GM18502 (cell line): ENCODE results near the gene MIDN.
A peak's percentile ranks its signal among the peaks of the same experiment; 100 is the strongest.
"Not testable (repeated sequence)": the region's sequence is repeated elsewhere in the genome, so short reads cannot be mapped to it uniquely, and the experiment has no call there.

Source experiments
- ATAC-seq: cut with Tn5 transposase; IDR thresholded peaks from one replicate; pipeline ENCODE4 v1.9.1; 2021; ENCODE audit warnings: mild to moderate bottlenecking; ENCODE audit not compliant: unreplicated experiment, poor library complexity

MIDN gene

DNA sequence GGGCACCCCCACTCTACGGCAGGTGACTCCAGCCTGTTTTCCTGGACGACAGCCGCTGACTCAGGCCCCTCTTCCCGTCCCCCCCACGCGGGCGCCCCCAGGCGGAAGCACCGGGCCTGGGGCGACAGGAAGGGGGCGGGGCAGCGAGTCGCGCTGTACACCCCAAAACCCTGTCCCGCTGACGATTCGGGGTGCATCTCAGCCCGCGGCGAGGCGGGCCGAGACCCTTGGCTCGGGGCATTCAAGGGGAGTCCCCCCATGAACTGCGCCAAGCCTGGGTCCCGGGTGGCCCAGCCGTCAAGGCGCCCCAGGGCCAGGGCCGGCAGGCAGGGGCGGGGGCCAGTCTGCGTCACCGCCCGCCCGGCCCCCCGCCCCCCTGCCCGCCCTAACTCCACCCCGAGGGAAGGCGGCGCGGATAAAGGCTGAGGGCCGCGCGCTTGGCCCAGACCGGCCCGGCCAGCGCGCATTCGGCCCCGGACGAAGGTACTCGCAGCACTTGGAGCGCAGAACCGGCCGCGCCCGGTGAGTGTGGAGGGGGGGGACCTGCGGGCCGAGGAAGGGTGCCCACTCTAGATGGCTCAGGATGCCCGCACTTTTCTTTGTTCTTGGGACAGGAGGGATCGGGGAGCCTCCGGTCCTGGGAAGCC, at the start of gene MIDN:
Gene MIDN, plus strand, starts transcription at position 445 of the 647 bp plus-strand sequence. CDS start 1,714 bp downstream, outside the sequence.
- peak; percentile 18 for ATAC-seq

DNA sequence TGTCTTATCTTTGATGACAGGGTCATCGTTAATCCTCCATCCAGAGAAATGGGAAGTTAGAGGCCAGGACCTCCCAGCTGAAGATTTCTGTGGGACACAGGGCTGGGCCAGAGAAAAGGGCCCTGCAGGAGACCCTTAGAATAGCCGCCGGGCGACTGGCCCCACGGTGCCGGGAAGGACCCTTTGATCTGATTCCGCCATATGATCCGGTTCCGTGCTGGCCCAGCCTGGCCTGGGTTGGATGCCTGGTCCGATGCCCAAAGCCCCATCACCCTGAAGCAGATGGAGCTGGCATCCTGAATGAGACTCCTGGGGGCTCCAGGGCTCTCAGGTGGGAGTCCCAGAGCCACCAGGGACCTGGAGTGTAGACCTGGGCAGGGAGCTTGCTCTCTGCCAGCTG, 48.9 kb upstream of the MIDN start:
- ATAC-seq: no peak

DNA sequence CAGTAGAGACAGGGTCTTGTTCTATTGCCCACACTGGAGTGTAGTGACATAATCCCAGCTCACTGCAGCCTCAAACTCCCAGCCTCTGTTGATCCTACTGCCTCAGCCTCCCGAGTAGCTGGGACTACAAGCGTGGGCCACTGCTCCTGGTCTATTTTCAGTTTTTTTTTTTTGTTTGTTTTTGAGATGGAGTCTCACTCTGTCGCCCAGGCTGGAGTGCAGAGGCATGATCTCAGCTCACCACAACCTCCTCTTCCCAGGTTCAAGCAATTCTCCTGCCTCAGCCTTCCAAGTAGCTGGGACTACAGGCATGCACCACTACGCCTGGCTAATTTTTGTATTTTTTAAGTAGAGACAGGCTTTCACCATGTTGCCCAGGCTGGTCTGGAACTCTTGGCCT, 47.8 kb upstream of the MIDN start:
- not testable (repeated sequence) for ATAC-seq

DNA sequence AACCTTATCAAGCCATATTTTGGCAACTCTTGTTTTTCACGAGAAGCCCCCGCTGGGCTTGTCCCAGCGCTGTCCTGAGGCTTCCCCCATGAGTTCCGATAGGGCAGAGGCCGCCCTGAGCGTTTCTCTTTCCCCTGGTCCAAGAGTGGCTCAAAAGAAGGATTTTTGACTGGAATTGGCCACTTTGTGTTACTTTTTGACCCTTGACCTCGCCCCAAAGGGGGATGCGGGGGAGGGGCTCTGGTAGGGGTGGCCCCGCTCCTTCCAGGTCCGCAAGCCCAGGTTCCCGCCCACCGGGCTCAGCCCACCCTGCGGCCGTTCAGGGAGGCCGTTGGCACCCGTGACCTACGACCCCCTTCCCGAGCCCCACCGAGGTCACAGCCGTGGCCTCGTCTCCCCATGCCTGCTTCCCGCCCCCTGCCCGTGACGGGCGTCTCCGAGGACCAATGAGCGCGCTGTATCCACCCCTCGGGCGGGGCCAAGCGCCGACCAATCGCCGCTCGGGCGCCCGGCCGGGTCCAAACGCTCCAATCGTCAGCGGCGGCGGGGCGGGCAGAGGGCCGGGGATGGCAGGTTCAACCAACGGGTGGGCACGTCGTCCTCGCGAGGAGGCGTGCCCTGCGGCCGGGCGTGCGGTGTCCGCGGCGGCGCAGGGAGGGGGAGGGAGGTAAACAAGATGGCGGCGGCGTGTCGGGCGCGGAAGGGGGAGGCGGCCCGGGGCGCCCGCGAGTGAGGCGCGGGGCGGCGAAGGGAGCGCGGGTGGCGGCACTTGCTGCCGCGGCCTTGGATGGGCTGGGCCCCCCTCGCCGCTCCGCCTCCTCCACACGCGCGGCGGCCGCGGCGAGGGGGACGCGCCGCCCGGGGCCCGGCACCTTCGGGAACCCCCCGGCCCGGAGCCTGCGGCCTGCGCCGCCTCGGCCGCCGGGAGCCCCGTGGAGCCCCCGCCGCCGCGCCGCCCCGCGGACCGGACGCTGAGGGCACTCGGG, 43.0 kb upstream of the MIDN start, which contains the start of gene STK11:
Gene STK11, plus strand, starts transcription at position 665 of the 986 bp plus-strand sequence. CDS start 1,136 bp downstream, outside the sequence.
- ATAC-seq: peak; percentile 86

DNA sequence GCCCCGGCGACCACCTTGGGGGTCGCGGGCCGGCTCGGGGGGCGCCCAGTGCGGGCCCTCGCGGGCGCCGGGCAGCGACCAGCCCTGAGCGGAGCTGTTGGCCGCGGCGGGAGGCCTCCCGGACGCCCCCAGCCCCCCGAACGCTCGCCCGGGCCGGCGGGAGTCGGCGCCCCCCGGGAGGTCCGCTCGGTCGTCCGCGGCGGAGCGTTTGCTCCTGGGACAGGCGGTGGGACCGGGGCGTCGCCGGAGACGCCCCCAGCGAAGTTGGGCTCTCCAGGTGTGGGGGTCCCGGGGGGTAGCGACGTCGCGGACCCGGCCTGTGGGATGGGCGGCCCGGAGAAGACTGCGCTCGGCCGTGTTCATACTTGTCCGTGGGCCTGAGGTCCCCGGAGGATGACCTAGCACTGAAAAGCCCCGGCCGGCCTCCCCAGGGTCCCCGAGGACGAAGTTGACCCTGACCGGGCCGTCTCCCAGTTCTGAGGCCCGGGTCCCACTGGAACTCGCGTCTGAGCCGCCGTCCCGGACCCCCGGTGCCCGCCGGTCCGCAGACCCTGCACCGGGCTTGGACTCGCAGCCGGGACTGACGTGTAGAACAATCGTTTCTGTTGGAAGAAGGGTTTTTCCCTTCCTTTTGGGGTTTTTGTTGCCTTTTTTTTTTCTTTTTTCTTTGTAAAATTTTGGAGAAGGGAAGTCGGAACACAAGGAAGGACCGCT, 42.1 kb upstream of the MIDN start:
- no peak for ATAC-seq

DNA sequence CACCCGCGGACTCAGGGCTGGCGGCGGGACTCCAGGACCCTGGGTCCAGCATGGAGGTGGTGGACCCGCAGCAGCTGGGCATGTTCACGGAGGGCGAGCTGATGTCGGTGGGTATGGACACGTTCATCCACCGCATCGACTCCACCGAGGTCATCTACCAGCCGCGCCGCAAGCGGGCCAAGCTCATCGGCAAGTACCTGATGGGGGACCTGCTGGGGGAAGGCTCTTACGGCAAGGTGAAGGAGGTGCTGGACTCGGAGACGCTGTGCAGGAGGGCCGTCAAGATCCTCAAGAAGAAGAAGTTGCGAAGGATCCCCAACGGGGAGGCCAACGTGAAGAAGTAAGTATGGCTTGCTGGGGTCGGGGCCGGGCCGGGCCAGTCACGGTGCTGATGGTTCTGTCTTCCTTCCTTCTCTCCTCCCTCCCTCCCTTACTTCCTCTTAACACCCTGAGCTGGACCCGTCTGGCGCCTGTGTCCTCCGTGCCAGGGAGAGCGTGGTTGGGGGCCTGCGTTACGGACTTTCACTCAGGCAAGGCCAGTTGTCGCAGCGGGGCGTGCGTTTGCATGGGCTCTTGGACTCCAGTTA, 41.4 kb upstream of the MIDN start:
- no peak for ATAC-seq

DNA sequence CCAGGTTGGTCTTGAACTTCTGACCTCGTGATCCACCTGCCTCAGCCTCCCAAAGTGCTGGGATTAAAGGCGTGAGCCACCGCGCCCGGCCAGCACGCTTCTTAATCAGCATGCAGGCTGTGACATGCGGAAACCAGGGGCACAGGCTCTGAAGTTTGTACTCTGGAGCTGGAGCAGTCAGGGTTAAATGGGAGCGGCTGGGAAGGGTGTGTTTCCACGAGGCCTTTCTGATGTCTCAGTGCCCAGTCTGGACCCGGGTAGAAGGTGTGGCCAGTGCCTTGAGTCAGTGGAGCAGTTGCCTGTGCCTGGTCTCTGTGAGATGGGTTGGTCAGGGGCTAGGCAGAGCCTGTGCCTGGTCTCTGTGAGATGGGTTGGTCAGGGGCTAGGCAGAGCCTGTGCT, 39.6 kb upstream of the MIDN start:
- not testable (repeated sequence) for ATAC-seq

DNA sequence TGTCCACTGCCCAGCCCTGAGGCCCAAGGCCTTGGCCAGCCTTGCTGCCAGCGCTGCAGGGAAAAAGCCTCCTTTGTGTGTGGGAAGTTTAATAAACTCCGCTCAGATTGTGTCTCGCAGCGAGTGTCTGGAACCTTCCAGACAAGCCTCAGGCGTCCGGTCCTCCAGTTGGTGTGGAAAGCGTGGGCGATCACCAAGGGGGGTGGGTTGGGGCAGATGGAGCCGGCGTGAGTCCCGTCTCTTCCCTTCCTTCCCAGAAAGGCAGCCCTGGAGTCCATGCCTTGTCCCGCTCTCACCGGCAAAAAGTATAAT, 38.2 kb upstream of the MIDN start:
- ATAC-seq: no peak

DNA sequence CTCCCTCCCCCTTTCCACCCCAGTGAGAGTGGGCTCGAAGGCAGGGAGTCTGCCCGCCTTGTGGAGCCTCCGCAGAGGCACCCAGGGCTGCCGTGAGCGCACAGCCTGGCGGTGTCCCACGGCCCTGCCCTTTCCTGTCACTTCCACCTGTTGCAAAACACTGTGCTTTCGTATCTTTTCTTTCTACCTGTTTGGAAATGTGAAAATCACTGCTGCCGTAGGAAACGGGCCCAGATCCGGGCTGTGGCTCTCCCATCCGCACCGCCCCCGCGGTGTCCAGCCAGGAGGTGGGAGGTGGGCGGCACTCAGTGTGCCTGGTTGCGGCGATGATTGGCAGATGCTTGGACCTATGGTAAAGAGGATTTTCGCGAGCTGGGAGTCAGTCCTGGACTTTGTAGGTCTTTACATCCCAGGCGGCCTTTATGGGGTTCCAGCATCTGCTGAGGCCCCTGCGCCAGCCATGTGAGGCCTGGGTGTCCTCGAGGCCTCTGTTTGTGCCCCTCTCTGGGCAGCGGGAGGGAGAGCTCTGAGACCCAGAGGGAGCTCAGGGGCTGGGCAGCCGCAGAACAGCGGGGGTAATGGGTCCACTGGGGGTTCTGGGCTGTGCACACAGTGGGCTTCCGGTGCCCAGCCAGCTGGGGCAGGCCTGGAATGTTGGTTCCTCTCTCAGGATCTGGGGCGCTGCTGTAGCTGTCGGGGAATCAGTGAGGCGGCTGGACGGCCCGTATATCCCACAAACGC, 36.7 kb upstream of the MIDN start:
- no peak for ATAC-seq

DNA sequence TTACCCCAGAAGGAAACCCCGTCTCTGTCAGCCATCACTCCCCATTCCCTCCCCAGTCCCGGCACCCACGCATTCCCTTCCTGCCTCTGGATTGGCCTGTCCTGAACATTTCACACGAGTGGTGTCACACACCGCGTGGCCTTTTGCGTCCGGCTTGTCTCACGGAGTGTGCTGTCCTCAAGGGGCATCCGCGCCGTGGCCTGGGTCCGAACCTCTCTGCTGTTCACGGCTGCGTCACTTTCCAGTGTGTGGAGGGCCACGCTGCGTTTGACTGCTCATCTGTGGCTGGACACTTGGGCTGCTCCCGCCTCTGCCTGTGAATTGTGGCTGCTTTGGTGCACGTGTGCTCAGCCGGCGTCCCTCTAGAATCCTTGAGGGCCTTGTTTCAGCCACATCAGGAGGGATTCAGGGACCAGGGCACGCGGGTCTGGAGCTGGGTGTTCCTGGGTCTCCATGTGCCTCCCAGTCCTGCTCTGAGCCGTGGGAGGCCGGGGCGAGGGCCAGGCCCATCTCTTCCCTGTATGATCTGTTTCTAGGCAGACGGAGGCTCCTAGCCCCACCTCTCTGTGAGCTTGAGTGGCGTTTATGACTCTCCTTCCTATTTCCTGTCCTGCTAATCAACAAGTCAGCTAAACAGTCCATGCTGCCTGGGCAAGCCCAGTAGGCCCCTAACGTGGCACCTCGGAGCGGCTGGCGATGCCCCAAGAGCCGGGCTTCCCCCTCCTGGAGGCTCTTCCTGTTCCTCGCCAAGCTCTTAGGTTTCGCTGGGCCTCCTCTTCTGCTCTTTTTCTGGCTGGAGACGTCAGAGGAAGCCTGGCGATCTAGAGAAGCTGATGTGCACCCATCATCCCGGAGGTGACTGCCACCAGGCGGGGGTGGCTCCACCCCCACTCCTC, 34.7 kb upstream of the MIDN start:
- no peak for ATAC-seq

DNA sequence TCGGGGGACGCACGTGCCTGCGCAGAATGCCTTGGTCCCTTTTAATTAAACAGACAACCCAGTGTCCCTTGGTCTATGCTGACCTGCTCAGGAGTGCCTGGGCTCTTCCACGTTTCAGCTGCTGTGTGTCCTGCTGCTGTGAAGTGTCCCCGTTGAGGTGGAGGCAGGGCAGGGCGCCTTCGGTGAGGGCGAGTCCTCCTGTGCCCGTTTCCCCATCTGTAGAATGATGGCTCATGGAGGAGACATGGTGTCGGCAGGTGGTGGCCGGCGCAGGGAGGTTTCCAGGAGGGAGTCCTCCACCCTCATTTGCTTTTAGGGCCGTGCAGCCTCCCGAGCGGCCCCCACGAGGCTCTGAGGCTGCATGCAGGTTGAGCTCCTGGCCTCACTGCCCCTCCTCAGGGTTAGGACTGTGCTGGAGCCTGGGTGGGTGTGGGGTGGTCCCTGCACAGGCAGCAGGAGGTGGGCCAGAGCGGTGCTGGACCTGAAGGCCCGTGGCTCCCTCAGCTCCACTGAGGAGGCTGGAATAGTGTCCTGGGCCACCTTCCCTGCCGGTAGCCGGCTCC, 34.0 kb upstream of the MIDN start:
- ATAC-seq: no peak

DNA sequence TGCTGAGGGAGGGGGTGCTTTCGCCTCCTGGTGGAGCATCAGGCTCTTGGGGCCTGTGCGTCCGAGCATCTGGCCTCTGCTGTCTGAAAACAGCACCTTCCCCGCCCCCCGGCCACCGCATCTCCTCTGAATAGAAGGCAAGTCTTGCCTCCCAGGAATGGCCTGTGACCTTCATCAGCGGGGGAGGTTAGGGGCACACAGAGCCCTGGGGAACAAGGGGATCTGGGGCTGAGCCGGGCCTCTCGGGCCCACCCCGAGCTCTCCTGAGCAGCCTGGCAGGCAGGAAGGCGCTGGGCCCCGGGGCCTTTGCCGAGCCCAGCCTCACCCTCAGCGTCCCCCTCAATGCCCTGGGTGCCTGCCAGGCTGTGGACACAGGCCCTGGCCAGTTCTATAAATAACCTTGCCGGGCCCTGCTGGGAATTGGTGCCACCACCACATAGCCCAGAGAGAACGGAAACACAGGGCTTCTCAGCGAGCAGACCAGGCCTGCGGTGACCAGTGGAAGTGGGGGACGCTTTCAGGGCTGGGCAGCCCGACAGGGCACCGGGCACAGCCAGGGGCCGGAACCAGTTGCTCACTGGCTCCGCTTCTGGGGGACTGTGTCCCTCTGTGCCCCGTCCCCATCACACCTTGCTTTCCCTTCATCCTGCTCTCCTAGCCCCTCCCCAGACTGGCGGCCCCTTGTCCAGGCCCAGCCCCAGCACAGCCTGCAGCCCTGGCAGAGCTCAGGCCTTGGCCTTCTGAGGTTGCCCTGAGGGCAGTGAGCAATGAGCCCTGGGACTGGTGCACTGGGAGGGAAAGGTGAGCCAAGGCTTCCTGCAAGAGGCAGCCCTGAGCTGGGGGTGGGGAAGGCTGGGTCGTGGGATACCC, 33.3 kb upstream of the MIDN start:
- no peak for ATAC-seq

DNA sequence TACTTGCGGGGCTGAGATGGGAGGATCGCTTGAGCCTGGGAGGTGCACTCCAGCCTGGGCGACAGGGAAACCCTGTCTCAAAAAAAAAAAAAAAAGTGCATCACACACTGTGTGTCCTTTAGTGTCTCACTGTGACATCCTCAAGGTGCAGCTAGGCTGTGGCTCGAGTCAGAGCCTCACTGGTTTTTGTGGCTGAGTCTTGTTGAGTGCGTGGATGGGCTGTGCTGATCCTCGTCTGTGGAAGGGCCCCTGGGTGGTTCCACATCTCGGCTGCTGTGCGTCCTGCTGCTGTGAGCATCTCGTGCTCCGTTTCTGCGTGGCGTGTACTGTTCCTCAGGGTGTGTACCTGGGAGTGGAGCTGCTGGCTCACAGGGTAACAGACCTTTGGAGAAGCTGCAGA, 31.6 kb upstream of the MIDN start:
- no peak for ATAC-seq

DNA sequence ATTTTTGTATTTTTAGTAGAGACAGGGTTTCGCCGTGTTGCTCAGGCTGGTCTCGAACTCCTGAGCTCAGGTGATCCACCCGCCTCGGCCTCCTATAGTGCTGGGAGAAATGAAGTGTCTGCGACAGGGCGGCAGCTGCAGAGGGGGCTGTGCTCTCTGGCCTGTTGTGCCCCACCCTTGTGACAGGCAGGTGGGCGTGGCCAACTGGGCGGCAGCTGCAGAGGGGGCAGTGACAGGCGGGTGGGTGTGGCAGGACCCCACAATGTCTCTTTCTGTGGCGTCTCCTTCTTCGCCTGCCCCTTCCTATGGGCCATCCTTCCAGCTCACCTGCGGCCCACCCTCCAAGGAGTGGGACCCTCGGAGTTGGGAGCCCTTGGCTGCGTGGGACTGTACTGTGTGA, 31.0 kb upstream of the MIDN start:
- no peak for ATAC-seq

DNA sequence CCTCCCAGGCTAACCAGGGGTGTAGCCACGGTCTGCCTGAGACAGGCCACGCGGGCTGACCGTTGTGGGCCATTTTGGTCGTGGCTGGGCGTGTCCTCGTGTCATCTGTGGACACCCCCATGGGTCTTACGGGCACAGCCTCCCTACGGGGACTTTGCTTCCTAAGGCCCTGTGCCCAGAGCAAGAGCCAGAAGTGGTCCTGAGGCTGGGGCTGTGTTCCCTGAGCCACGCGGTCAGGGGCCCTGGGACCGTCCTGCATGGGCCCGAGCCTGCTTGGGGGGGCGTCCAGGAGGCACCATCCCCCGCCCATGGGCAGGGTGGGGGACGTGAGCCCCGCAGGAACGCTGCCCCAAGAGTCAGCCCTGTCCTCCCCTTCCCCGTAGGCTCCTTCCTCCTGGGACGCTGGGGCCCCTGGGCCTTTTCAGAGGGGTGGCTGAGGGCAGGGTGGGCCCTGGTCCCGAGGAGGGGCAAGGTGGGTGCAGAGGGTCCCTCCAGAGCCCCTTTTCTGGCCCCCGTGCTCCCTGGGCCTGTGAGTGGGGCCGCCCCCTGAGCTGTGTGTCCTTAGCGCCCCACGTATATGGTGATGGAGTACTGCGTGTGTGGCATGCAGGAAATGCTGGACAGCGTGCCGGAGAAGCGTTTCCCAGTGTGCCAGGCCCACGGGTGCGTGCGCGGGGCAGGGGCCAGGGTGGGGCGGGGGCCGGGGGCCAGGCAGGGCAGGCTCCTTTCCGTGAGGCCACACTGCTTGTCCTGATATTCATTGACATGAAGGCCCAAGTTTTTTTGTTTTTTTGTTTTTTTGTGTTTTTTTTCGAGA, 29.4 kb upstream of the MIDN start:
- no peak for ATAC-seq

DNA sequence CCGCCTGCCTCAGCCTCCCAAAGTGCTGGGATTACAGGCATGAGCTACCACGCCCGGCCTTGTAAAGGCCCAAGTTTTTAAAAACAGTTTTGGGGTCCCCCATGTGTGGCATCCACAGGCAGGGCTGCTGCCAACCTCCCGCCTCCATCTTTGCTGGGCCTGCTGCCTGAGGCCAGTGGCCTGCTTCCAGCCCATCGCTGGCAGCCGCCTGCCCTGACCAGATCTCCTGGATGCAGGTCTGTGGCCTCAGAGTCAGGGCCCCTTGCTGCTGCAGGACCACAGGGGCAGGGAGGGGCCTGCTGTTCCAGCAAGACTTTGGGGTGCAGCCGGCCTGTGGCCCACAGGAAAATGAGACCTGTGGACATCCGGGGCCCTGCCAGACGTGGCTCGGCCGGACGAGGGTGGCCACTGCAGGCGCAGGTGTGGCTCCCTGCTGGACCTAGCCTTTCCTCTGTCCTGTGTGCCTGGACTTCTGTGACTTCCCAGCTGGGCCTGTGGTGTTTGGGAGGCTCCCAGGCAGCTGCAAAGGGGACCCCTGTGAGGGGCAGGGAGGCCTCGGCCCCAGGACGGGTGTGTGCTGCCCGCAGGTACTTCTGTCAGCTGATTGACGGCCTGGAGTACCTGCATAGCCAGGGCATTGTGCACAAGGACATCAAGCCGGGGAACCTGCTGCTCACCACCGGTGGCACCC, 28.5 kb upstream of the MIDN start:
- no peak for ATAC-seq
